WERI-Rb-1 (cell line): ENCODE results near the gene SGMS1.

ENCODE experiments used
- DNase-seq: peaks from one replicate; pipeline ENCODE4 v3.0.0-alpha.2; 2020
- H3K27ac ChIP-seq: fragments of 250-450 bp; sonication (Bioruptor Pico); 2 replicates; pipeline ENCODE4 v1.5.1; 2020; ENCODE audit warnings: mild to moderate bottlenecking, moderate library complexity
- H3K27me3 ChIP-seq: fragments of 250-450 bp; sonication (Bioruptor Pico); 2 replicates; pipeline ENCODE4 v1.5.1; 2021; ENCODE audit warnings: mild to moderate bottlenecking, low read depth, moderate library complexity; ENCODE audit not compliant: insufficient read depth, severe bottlenecking
- H3K36me3 ChIP-seq: fragments of 250-450 bp; sonication (Bioruptor Pico); 2 replicates; pipeline ENCODE4 v1.5.1; 2020; ENCODE audit warnings: mild to moderate bottlenecking, moderate library complexity
- H3K4me3 ChIP-seq: 2 replicates; pipeline ENCODE4 v1.5.1; 2011; ENCODE audit warnings: low read depth, mild to moderate bottlenecking, control low read depth, low read length
- H3K9me3 ChIP-seq: fragments of 250-450 bp; sonication (Bioruptor Pico); 2 replicates; pipeline ENCODE4 v1.5.1; 2021; ENCODE audit warnings: mild to moderate bottlenecking, moderate library complexity; ENCODE audit not compliant: severe bottlenecking
- TF ChIP-seq, protein P1 (sequence below): IDR thresholded peaks from 2 replicates; pipeline ENCODE4 v1.5.1; 2011; ENCODE audit warnings: low read depth, mild to moderate bottlenecking, control low read depth, inconsistent platforms, low read length

Gene SGMS1

GRCh38 chr10:50513956-50514355, 109.8 kb downstream of the SGMS1 start:
- no peaks in the 10 kb centered on the region for H3K36me3 ChIP-seq
- TF ChIP-seq, protein P1, sequence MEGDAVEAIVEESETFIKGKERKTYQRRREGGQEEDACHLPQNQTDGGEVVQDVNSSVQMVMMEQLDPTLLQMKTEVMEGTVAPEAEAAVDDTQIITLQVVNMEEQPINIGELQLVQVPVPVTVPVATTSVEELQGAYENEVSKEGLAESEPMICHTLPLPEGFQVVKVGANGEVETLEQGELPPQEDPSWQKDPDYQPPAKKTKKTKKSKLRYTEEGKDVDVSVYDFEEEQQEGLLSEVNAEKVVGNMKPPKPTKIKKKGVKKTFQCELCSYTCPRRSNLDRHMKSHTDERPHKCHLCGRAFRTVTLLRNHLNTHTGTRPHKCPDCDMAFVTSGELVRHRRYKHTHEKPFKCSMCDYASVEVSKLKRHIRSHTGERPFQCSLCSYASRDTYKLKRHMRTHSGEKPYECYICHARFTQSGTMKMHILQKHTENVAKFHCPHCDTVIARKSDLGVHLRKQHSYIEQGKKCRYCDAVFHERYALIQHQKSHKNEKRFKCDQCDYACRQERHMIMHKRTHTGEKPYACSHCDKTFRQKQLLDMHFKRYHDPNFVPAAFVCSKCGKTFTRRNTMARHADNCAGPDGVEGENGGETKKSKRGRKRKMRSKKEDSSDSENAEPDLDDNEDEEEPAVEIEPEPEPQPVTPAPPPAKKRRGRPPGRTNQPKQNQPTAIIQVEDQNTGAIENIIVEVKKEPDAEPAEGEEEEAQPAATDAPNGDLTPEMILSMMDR, result no peak
- H3K27ac ChIP-seq, result no peak overlapping the region
- H3K4me3 ChIP-seq, result no peak overlapping the region
- no peaks in the 10 kb centered on the region for H3K9me3 ChIP-seq
- no peak for DNase-seq
- no peaks in the 10 kb centered on the region for H3K27me3 ChIP-seq

GRCh38 chr10:50512743-50513416, 110.9 kb downstream of the SGMS1 start:
- no peak overlapping the region for H3K27ac ChIP-seq
- no peaks in the 10 kb centered on the region for H3K36me3 ChIP-seq
- H3K4me3 ChIP-seq, result no peak overlapping the region
- TF ChIP-seq, protein P1, result no peak
- no peak for DNase-seq
- H3K9me3 ChIP-seq, result no peaks in the 10 kb centered on the region
- H3K27me3 ChIP-seq, result no peaks in the 10 kb centered on the region

- Histone ChIP-seq H3K9me3 (no peaks in the 10 kb centered on the region), H3K27ac (no peak overlapping the region), H3K36me3 (no peaks in the 10 kb centered on the region), H3K4me3 (no peak overlapping the region), H3K27me3 (no peaks in the 10 kb centered on the region)
- DNase-seq, result no peak
- TF ChIP-seq, protein P1, result no peak
Observed at GRCh38 chr10:50512214-50512595, 111.6 kb downstream of the SGMS1 start.

DNA sequence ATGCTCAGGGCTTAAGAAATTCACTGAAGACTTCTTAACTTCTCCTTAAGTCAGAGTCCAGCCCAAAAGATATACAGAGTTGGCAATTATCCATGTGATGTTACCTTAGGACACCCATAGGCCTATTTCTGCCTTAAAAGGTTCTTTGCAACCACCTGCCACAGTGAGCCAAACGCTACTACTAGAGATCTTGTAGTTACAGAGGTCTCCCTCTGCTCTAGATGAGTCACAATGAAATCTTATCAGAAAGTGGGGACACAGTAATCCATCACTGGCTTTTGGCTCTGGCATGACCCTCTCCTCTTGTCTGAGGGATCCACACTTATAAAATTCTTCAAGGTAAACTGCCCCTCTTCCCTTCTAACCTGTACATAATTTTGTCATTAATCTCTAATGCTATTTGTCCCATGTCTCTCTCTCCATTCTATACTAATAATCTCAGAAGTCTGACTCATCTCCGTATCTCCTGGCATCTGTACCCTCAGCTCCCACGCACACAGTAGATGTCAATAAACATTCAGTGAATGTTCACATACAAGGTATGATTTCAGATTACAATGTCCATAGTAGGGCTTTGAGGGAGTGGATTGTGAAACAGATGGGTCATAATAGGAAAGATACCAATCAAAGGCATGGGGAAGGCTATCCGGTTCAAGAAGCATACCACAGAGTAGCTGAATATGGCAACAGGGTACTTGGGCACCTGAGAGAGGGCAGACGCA, 112.1 kb downstream of the SGMS1 start:
- Histone ChIP-seq H3K36me3 (no peaks in the 10 kb centered on the region), H3K4me3 (no peak overlapping the region), H3K9me3 (no peaks in the 10 kb centered on the region), H3K27ac (no peak overlapping the region), H3K27me3 (no peaks in the 10 kb centered on the region)
- TF ChIP-seq, protein P1, result no peak
- DNase-seq, result no peak

- no peak for DNase-seq
- H3K27me3 ChIP-seq, result no peaks in the 10 kb centered on the region
- no peaks in the 10 kb centered on the region for H3K9me3 ChIP-seq
- H3K4me3 ChIP-seq, result no peak overlapping the region
- no peaks in the 10 kb centered on the region for H3K36me3 ChIP-seq
- no peak overlapping the region for H3K27ac ChIP-seq
- TF ChIP-seq, protein P1, result no peak
Observed at GRCh38 chr10:50510517-50511473, 113.0 kb downstream of the SGMS1 start.
